ENCODE results near the gene SRSF4. TPM values are rescaled to one million over a fixed set of nuclear protein-coding genes. Genes with fewer than 3 reads are reported as not detected.
A peak's percentile ranks its signal among the peaks of the same experiment; 100 is the strongest.
"Not testable (repeated sequence)": the region's sequence is repeated elsewhere in the genome, so short reads cannot be mapped to it uniquely, and the experiment has no call there.

SRSF4 gene
- total and polyA plus RNA-seq, 2 donors = 46.8 to 85.8 TPM

- H3K9me3 ChIP-seq (ENCODE audit: control insufficient read depth in 2 of 2, insufficient read depth in 1 of 2, low read length in 1 of 2) = no peaks in the 10 kb centered on the region
- H3K36me3 ChIP-seq (ENCODE audit: control insufficient read depth in 2 of 2, insufficient read depth in 2 of 2, low read length in 1 of 2) = peaks cover 49 to 85% of the 10 kb centered on the region in 2 donors
- no peaks in the 10 kb centered on the region for H3K27me3 ChIP-seq (ENCODE audit: control insufficient read depth in 2 of 2, insufficient read depth in 1 of 2, low read length in 1 of 2)
- 84% methylated on average over 4 of the region's 4 CpGs for WGBS
- DNase-seq (ENCODE audit: low read depth in 6 of 9, low spot score in 9 of 9) = no peak
- H3K27ac ChIP-seq (ENCODE audit: low read depth in 1 of 2, low read length in 1 of 2) = no peak overlapping the region
- H3K4me3 ChIP-seq (ENCODE audit: low read length in 2 of 2) = no peak overlapping the region
- H3K4me1 ChIP-seq (ENCODE audit: control insufficient read depth in 2 of 2, insufficient read depth in 2 of 2, low read length in 2 of 2) = peaks cover 2 to 6% of the 10 kb centered on the region in 2 donors
Measured at GRCh38 chr1:29162025-29162424, 19.7 kb downstream of the SRSF4 start.

GRCh38 chr1:29159773-29160172, 21.9 kb downstream of the SRSF4 start:
- H3K27ac ChIP-seq (ENCODE audit: low read depth in 1 of 2, low read length in 1 of 2) = no peak overlapping the region
- H3K36me3 ChIP-seq (ENCODE audit: control insufficient read depth in 2 of 2, insufficient read depth in 2 of 2, low read length in 1 of 2) = peaks cover 56 to 84% of the 10 kb centered on the region in 2 donors
- H3K4me3 ChIP-seq (ENCODE audit: low read length in 2 of 2) = no peak overlapping the region
- H3K4me1 ChIP-seq (ENCODE audit: control insufficient read depth in 2 of 2, insufficient read depth in 2 of 2, low read length in 2 of 2) = no peaks in the 10 kb centered on the region
- no peak for DNase-seq (ENCODE audit: low read depth in 6 of 9, low spot score in 9 of 9)
- H3K27me3 ChIP-seq (ENCODE audit: control insufficient read depth in 2 of 2, insufficient read depth in 1 of 2, low read length in 1 of 2) = no peaks in the 10 kb centered on the region
- H3K9me3 ChIP-seq (ENCODE audit: control insufficient read depth in 2 of 2, insufficient read depth in 1 of 2, low read length in 1 of 2) = no peaks in the 10 kb centered on the region
- 93% methylated on average over 3 of the region's 3 CpGs for WGBS

- H3K9me3 ChIP-seq (ENCODE audit: control insufficient read depth in 2 of 2, insufficient read depth in 1 of 2, low read length in 1 of 2) = no peaks in the 10 kb centered on the region
- no peaks in the 10 kb centered on the region for H3K4me1 ChIP-seq (ENCODE audit: control insufficient read depth in 2 of 2, insufficient read depth in 2 of 2, low read length in 2 of 2)
- H3K27ac ChIP-seq (ENCODE audit: low read depth in 1 of 2, low read length in 1 of 2) = no peak overlapping the region
- peaks cover 74 to 92% of the 10 kb centered on the region in 2 donors for H3K36me3 ChIP-seq (ENCODE audit: control insufficient read depth in 2 of 2, insufficient read depth in 2 of 2, low read length in 1 of 2)
- DNase-seq (ENCODE audit: low read depth in 6 of 9, low spot score in 9 of 9) = no peak
- 94% methylated on average over 3 of the region's 3 CpGs for whole genome bisulfite sequencing
- H3K4me3 ChIP-seq (ENCODE audit: low read length in 2 of 2) = no peak overlapping the region
- no peaks in the 10 kb centered on the region for H3K27me3 ChIP-seq (ENCODE audit: control insufficient read depth in 2 of 2, insufficient read depth in 1 of 2, low read length in 1 of 2)
Measured at GRCh38 chr1:29157269-29157601, 24.5 kb downstream of the SRSF4 start.

DNA sequence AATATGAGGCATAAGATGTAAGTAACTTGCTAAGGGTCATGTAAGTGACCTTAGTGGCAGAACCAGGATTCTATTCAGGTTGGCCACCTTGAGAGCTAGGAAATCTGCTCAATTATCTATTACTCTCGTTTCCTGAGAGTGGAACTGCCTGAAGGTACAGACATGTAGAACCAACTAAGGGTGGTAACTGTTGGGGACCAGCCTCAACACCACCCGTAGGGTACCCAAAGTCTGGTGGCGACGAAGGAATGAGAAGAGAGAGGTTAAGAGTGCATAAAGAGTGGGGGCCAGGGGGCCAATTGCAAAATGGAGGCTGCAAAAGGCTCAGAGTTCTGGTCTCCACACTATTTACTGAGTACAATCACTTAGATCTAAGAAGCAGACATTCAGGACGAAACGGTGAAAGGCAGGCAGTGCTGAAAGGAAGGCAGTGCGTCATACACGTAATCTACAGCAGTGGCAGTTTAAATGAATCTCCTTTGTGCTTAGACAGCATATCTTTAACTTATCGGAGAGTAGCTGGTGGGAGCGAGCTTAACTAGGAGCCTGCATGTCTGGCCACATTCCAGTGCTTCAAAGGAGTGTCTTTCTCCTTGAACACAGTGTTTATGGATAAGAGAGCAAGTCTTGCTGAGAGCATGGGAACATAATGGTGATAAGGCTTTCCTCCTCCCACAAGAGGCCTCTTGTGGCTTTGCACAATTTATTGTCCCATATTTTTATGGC, 25.0 kb downstream of the SRSF4 start:
- Histone ChIP-seq H3K4me1 (ENCODE audit: control insufficient read depth in 2 of 2, insufficient read depth in 2 of 2, low read length in 2 of 2) (no peaks in the 10 kb centered on the region), H3K4me3 (ENCODE audit: low read length in 2 of 2) (no peak overlapping the region), H3K36me3 (ENCODE audit: control insufficient read depth in 2 of 2, insufficient read depth in 2 of 2, low read length in 1 of 2) (peaks cover 79 to 93% of the 10 kb centered on the region in 2 donors), H3K27ac (ENCODE audit: low read depth in 1 of 2, low read length in 1 of 2) (no peak overlapping the region), H3K27me3 (ENCODE audit: control insufficient read depth in 2 of 2, insufficient read depth in 1 of 2, low read length in 1 of 2) (no peaks in the 10 kb centered on the region), H3K9me3 (ENCODE audit: control insufficient read depth in 2 of 2, insufficient read depth in 1 of 2, low read length in 1 of 2) (no peaks in the 10 kb centered on the region)
- no peak for DNase-seq (ENCODE audit: low read depth in 6 of 9, low spot score in 9 of 9)
- WGBS = 94% methylated on average over 10 of the region's 10 CpGs

- WGBS = 97% methylated on average over 8 of the region's 8 CpGs
- no peaks in the 10 kb centered on the region for H3K27me3 ChIP-seq (ENCODE audit: control insufficient read depth in 2 of 2, insufficient read depth in 1 of 2, low read length in 1 of 2)
- no peak overlapping the region for H3K4me3 ChIP-seq (ENCODE audit: low read length in 2 of 2)
- H3K4me1 ChIP-seq (ENCODE audit: control insufficient read depth in 2 of 2, insufficient read depth in 2 of 2, low read length in 2 of 2) = no peaks in the 10 kb centered on the region
- peaks cover 89 to 95% of the 10 kb centered on the region in 2 donors for H3K36me3 ChIP-seq (ENCODE audit: control insufficient read depth in 2 of 2, insufficient read depth in 2 of 2, low read length in 1 of 2)
- no peaks in the 10 kb centered on the region for H3K9me3 ChIP-seq (ENCODE audit: control insufficient read depth in 2 of 2, insufficient read depth in 1 of 2, low read length in 1 of 2)
- no peak for DNase-seq (ENCODE audit: low read depth in 6 of 9, low spot score in 9 of 9)
- no peak overlapping the region for H3K27ac ChIP-seq (ENCODE audit: low read depth in 1 of 2, low read length in 1 of 2)
Measured at GRCh38 chr1:29152046-29152805, 29.5 kb downstream of the SRSF4 start.

DNA sequence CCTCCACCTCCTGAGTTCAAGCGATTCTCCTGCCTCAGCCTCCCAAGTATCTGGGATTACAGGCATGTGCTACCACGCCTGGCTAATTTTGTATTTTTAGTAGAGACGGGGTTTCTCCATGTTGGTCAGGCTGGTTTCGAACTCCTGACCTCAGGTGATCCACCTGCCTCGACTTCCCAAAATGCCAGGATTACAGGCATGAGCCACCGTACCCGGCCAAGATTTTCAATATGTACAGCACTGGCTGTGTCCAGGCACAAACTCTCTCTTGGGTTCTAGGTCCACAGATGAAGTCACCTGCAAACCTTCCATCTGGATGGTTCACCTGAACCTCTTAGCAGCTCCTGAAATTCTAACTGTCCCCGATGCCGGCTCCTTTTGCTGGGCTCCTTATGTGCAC, 31.4 kb downstream of the SRSF4 start:
- over 99% methylated on average over 9 of the region's 9 CpGs for WGBS
- not testable (repeated sequence) for H3K27me3 ChIP-seq (ENCODE audit: control insufficient read depth in 2 of 2, insufficient read depth in 1 of 2, low read length in 1 of 2); H3K4me1 ChIP-seq (ENCODE audit: control insufficient read depth in 2 of 2, insufficient read depth in 2 of 2, low read length in 2 of 2); H3K4me3 ChIP-seq (ENCODE audit: low read length in 2 of 2); H3K9me3 ChIP-seq (ENCODE audit: control insufficient read depth in 2 of 2, insufficient read depth in 1 of 2, low read length in 1 of 2); DNase-seq (ENCODE audit: low read depth in 6 of 9, low spot score in 9 of 9); H3K27ac ChIP-seq (ENCODE audit: low read depth in 1 of 2, low read length in 1 of 2)
- peaks cover 90 to 97% of the 10 kb centered on the region in 2 donors for H3K36me3 ChIP-seq (ENCODE audit: control insufficient read depth in 2 of 2, insufficient read depth in 2 of 2, low read length in 1 of 2)

DNA sequence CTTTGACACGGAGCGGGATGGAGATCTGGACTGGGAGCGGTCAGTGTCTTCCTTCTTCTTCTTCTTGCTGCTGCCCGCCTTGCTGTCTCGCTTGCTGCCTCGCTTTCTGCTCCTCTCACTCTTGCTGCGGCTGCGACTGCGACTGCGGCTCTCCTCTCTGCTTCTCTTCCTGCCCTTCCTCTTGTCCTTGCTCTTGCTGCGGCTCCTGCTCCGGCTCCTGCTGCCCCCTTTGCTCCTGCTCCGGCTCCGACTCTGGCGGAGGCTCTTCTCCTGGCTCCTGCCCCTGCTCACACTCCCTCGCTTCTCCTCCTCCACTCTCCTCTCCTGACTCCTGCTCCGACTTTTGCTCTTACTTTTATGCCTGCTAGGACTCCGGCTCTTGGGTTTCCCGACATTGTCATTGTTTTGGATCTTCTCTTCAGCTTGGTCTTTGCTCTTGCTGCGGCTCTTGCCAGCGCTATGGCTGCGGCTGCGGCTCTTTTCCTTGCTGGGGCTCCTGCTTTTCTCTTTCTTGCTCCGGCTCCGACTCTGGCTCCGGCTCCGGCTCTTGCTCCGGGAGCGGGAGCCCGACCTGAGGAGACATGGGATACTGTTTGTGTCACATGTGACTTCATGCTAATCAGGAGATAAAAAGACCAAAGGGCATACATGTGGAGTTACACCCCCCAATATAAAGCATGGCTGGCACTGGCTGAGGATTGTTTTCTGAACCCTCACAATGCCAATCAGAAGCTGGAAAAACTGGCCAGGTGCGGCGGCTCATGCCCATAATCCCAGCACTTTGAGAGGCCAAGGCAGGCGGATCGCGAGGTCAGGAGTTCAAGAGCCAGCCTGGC, 32.8 kb downstream of the SRSF4 start:
- peaks cover 80 to 87% of the 10 kb centered on the region in 2 donors for H3K36me3 ChIP-seq (ENCODE audit: control insufficient read depth in 2 of 2, insufficient read depth in 2 of 2, low read length in 1 of 2)
- WGBS = 97% methylated on average over 35 of the region's 35 CpGs
- H3K9me3 ChIP-seq (ENCODE audit: control insufficient read depth in 2 of 2, insufficient read depth in 1 of 2, low read length in 1 of 2) = no peaks in the 10 kb centered on the region
- H3K4me1 ChIP-seq (ENCODE audit: control insufficient read depth in 2 of 2, insufficient read depth in 2 of 2, low read length in 2 of 2) = no peaks in the 10 kb centered on the region
- H3K4me3 ChIP-seq (ENCODE audit: low read length in 2 of 2) = no peak overlapping the region
- no peak for DNase-seq (ENCODE audit: low read depth in 6 of 9, low spot score in 9 of 9)
- no peaks in the 10 kb centered on the region for H3K27me3 ChIP-seq (ENCODE audit: control insufficient read depth in 2 of 2, insufficient read depth in 1 of 2, low read length in 1 of 2)
- H3K27ac ChIP-seq (ENCODE audit: low read depth in 1 of 2, low read length in 1 of 2) = no peak overlapping the region

- Histone ChIP-seq H3K4me1 (ENCODE audit: control insufficient read depth in 2 of 2, insufficient read depth in 2 of 2, low read length in 2 of 2) (no peaks in the 10 kb centered on the region), H3K27me3 (ENCODE audit: control insufficient read depth in 2 of 2, insufficient read depth in 1 of 2, low read length in 1 of 2) (no peaks in the 10 kb centered on the region), H3K9me3 (ENCODE audit: control insufficient read depth in 2 of 2, insufficient read depth in 1 of 2, low read length in 1 of 2) (no peaks in the 10 kb centered on the region), H3K27ac (ENCODE audit: low read depth in 1 of 2, low read length in 1 of 2) (peak overlapping the region in 1 of 2 donors; percentile 12), H3K4me3 (ENCODE audit: low read length in 2 of 2) (no peak overlapping the region), H3K36me3 (ENCODE audit: control insufficient read depth in 2 of 2, insufficient read depth in 2 of 2, low read length in 1 of 2) (peaks cover 55 to 58% of the 10 kb centered on the region in 2 donors)
- no peak for DNase-seq (ENCODE audit: low read depth in 6 of 9, low spot score in 9 of 9)
- WGBS = 93% methylated on average over 8 of the region's 8 CpGs
Measured at GRCh38 chr1:29145739-29146437, 35.8 kb downstream of the SRSF4 start.
